H1 (cell line): ENCODE results near the gene PODN. TPM values are rescaled to one million over a fixed set of nuclear protein-coding genes. Genes with fewer than 3 reads are reported as not detected.

Experiments
- CTCF ChIA-PET: fragments of 300-600 bp; sonication (Branson Sonifier 250); formaldehyde crosslinking; loops from one replicate; lab custom pipeline; 2021; ENCODE audit not compliant: partially characterized antibody; lab: Charles Lee
- POLR2A ChIA-PET: fragments of 300-600 bp; sonication (Branson Sonifier 250); formaldehyde crosslinking; loops from one replicate; lab custom pipeline; 2021; ENCODE audit warnings: inconsistent platforms; ENCODE audit not compliant: partially characterized antibody; lab: Charles Lee
- DNase-seq, 2 experiments: peaks; one replicate each; pipeline versions ENCODE4 v3.0.0 to v3.0.0-alpha.2; 2010 to 2022; ENCODE audit warnings: low spot score in 2 of 2, low read depth in 1 of 2, mixed read lengths in 1 of 2
- FAIRE-seq: peaks from 2 replicates; lab custom pipeline; 2011; peaks lifted over from hg19 to GRCh38; lab: Jason Lieb, UNC
- H2AFZ ChIP-seq: 2 replicates; pipeline ENCODE4 v1.8.1; 2012; ENCODE audit warnings: low read length, inconsistent platforms
- H2AK5ac ChIP-seq: 2 replicates; pipeline ENCODE4 v1.6.1; 2013; ENCODE audit warnings: low read depth, low read length
- H2BK120ac ChIP-seq: replicated peaks from 2 replicates; pipeline ENCODE3; 2013; ENCODE audit warnings: low read depth, low read length, inconsistent platforms
- H2BK12ac ChIP-seq: 2 replicates; pipeline ENCODE4 v1.6.1; 2013; ENCODE audit warnings: low read depth, low read length
- H2BK15ac ChIP-seq: 2 replicates; pipeline ENCODE4 v1.6.1; 2013; ENCODE audit warnings: low read length
- H2BK20ac ChIP-seq: 2 replicates; pipeline ENCODE4 v1.6.1; 2013; ENCODE audit warnings: low read length
- H2BK5ac ChIP-seq: 2 replicates; pipeline ENCODE4 v1.6.1; 2013; ENCODE audit warnings: low read depth, low read length
- H3K14ac ChIP-seq: 2 replicates; pipeline ENCODE4 v1.6.1; 2013; ENCODE audit warnings: inconsistent platforms; ENCODE audit not compliant: insufficient read length
- H3K18ac ChIP-seq: 2 replicates; pipeline ENCODE4 v1.6.1; 2013; ENCODE audit warnings: low read length; ENCODE audit errors: extremely low read depth
- H3K23ac ChIP-seq: 2 replicates; pipeline ENCODE4 v1.6.1; 2013; ENCODE audit warnings: inconsistent platforms; ENCODE audit not compliant: insufficient read length
- H3K23me2 ChIP-seq: 2 replicates; pipeline ENCODE4 v1.6.1; 2013; ENCODE audit warnings: low read depth, low read length
- H3K27ac ChIP-seq: 2 replicates; pipeline ENCODE4 v1.6.1; 2011; ENCODE audit warnings: low read depth, low read length, inconsistent platforms
- H3K27me3 ChIP-seq, 4 experiments: replicated peaks in 1 of 4; 1 replicate in 1 of 4; 2 replicates in 3 of 4; pipeline versions ENCODE4 v1.6.1 to v1.8.1; 2011 to 2013; ENCODE audit warnings: low read length in 3 of 4, mild to moderate bottlenecking in 3 of 4, inconsistent platforms in 2 of 4, mixed read lengths in 2 of 4, moderate library complexity in 1 of 4; ENCODE audit not compliant: control insufficient read depth in 3 of 4, insufficient read depth in 3 of 4; ENCODE audit errors: extremely low read depth in 1 of 4
- H3K36me3 ChIP-seq, 4 experiments: 2 replicates each; pipeline versions ENCODE4 v1.6.1 to v1.8.1; 2011 to 2013; ENCODE audit warnings: mild to moderate bottlenecking in 4 of 4, low read length in 3 of 4, moderate library complexity in 2 of 4, control low read depth in 1 of 4, inconsistent platforms in 1 of 4; ENCODE audit not compliant: insufficient read depth in 4 of 4, control insufficient read depth in 2 of 4
- H3K4ac ChIP-seq: replicated peaks from 2 replicates; pipeline ENCODE3; 2013; ENCODE audit warnings: low read length, low read depth, mixed read lengths, inconsistent platforms; ENCODE audit not compliant: insufficient read length
- H3K4me1 ChIP-seq, 4 experiments: replicated peaks in 1 of 4; 1 replicate in 1 of 4; 2 replicates in 3 of 4; pipeline versions ENCODE4 v1.6.1 to v1.8.1; 2011 to 2013; ENCODE audit warnings: low read length in 3 of 4, inconsistent platforms in 2 of 4, mixed read lengths in 1 of 4; ENCODE audit not compliant: insufficient read depth in 4 of 4, control insufficient read depth in 3 of 4
- H3K4me2 ChIP-seq, 2 experiments: 2 replicates each; pipeline versions ENCODE4 v1.6.1 to v1.8.1; 2011 to 2013; ENCODE audit warnings: low read depth in 2 of 2, low read length in 2 of 2, control low read depth in 1 of 2, inconsistent platforms in 1 of 2, mild to moderate bottlenecking in 1 of 2; ENCODE audit not compliant: insufficient read depth in 1 of 2
- H3K4me3 ChIP-seq, 4 experiments: fragments of 200-600, 300-600 bp in 1 of 4; sonication (generic), shearing (Covaris generic), sonication (Bioruptor Twin) in 1 of 4; 2 replicates each; pipeline versions ENCODE4 v1.5.1 to v1.8.1; 2011 to 2016; ENCODE audit warnings: low read length in 4 of 4, low read depth in 3 of 4, control low read depth in 2 of 4, inconsistent platforms in 2 of 4, mild to moderate bottlenecking in 2 of 4, mixed read lengths in 1 of 4, moderate library complexity in 1 of 4; ENCODE audit not compliant: insufficient read depth in 2 of 4; ENCODE audit errors: extremely low read depth in 1 of 4
- H3K56ac ChIP-seq: replicated peaks from 2 replicates; pipeline ENCODE3; 2013; ENCODE audit warnings: low read depth, mild to moderate bottlenecking, mixed read lengths, low read length, inconsistent platforms; ENCODE audit not compliant: insufficient read length
- H3K79me1 ChIP-seq: 2 replicates; pipeline ENCODE4 v1.6.1; 2013; ENCODE audit warnings: low read depth, low read length, control low read depth
- H3K79me2 ChIP-seq, 2 experiments: 2 replicates each; pipeline versions ENCODE4 v1.6.1 to v1.8.1; 2012 to 2013; ENCODE audit warnings: low read length in 2 of 2, mild to moderate bottlenecking in 2 of 2, inconsistent platforms in 1 of 2; ENCODE audit not compliant: insufficient read depth in 2 of 2, control insufficient read depth in 1 of 2
- H3K9ac ChIP-seq, 4 experiments: replicated peaks in 1 of 4; 1 replicate in 1 of 4; 2 replicates in 3 of 4; pipeline versions ENCODE4 v1.6.1 to v1.8.1; 2011 to 2013; ENCODE audit warnings: low read depth in 3 of 4, low read length in 3 of 4, control low read depth in 2 of 4, mild to moderate bottlenecking in 2 of 4, moderate library complexity in 2 of 4, inconsistent platforms in 1 of 4; ENCODE audit errors: extremely low read depth in 1 of 4
- H3K9me3 ChIP-seq, 2 experiments: 2 replicates each; pipeline versions ENCODE4 v1.6.1 to v1.8.1; 2012 to 2013; ENCODE audit warnings: mild to moderate bottlenecking in 2 of 2, moderate library complexity in 2 of 2, control low read depth in 1 of 2, inconsistent platforms in 1 of 2, low read depth in 1 of 2, low read length in 1 of 2, mixed read lengths in 1 of 2; ENCODE audit not compliant: insufficient read depth in 2 of 2
- H4K20me1 ChIP-seq, 2 experiments: replicated peaks in 1 of 2; 2 replicates each; pipeline versions ENCODE3 to v1.8.1; 2011 to 2013; ENCODE audit warnings: inconsistent platforms in 2 of 2, low read length in 2 of 2, mild to moderate bottlenecking in 1 of 2; ENCODE audit not compliant: insufficient read depth in 2 of 2, control insufficient read depth in 1 of 2
- H4K5ac ChIP-seq: 2 replicates; pipeline ENCODE4 v1.6.1; 2013; ENCODE audit warnings: low read length, low read depth, mixed read lengths, inconsistent platforms; ENCODE audit not compliant: insufficient read length
- H4K8ac ChIP-seq: 2 replicates; pipeline ENCODE4 v1.8.0; 2013; ENCODE audit warnings: mild to moderate bottlenecking, moderate library complexity, low read length, inconsistent platforms; ENCODE audit not compliant: insufficient read depth; ENCODE audit errors: extremely low read depth
- H4K91ac ChIP-seq: replicated peaks from 2 replicates; pipeline ENCODE3; 2013; ENCODE audit warnings: low read length, mixed read lengths, inconsistent platforms; ENCODE audit not compliant: insufficient read length
- CREB1 ChIP-seq: IDR thresholded peaks from 2 replicates; pipeline ENCODE4 v1.6.1; 2012; ENCODE audit warnings: inconsistent platforms
- HDAC2 ChIP-seq, 2 experiments: fragments of 300-600 bp in 1 of 2; sonication (generic) in 1 of 2; IDR thresholded peaks; 2 replicates each; pipeline ENCODE4 v1.6.1; 2011 to 2012; ENCODE audit warnings: low read depth in 2 of 2, low read length in 2 of 2, mild to moderate bottlenecking in 2 of 2, moderate library complexity in 2 of 2, borderline replicate concordance in 1 of 2, inconsistent platforms in 1 of 2
- JUN ChIP-seq: IDR thresholded peaks from 2 replicates; pipeline ENCODE4 v1.6.1; 2011; ENCODE audit warnings: low read depth, mild to moderate bottlenecking, improper control_type of control experiment, low read length
- KDM4A ChIP-seq: IDR thresholded peaks from one replicate; pipeline ENCODE4 v1.7.1; 2012; ENCODE audit warnings: low read depth, mild to moderate bottlenecking, moderate library complexity, low read length, inconsistent platforms; ENCODE audit not compliant: severe bottlenecking
- RAD21 ChIP-seq, 2 experiments: IDR thresholded peaks in 1 of 2; conservative IDR thresholded peaks in 1 of 2; 2 replicates each; pipeline ENCODE4 v1.6.1; 2011; ENCODE audit warnings: low read depth in 2 of 2, low read length in 2 of 2, improper control_type of control experiment in 1 of 2, inconsistent platforms in 1 of 2, mild to moderate bottlenecking in 1 of 2, moderate library complexity in 1 of 2
- SIRT6 ChIP-seq: IDR thresholded peaks from one replicate; pipeline ENCODE4 v1.7.1; 2012; ENCODE audit warnings: low read length, inconsistent platforms
- WGBS, 2 experiments: shearing (Covaris generic) in 1 of 2; methylation state at CpG; one replicate each; pipeline versions ENCODE4 v1.1.6 to v1.1.7; 2013 to 2015; ENCODE audit warnings: low lambda C conversion rate in 2 of 2, mixed read lengths in 2 of 2, inconsistent platforms in 1 of 2, low coverage in 1 of 2, missing lambda C conversion rate in 1 of 2; ENCODE audit not compliant: insufficient replicate concordance in 2 of 2, insufficient coverage in 1 of 2, insufficient read length in 1 of 2; ENCODE audit errors: extremely low coverage in 1 of 2, missing lambda C conversion rate in 1 of 2; 5-methylcytosine and 5-hydroxymethylcytosine counted together
- polyA plus RNA-seq, 7 experiments: library from polyadenylated mRNA; depleted of rRNA in 3 of 7; stranded (reverse) in 5 of 7; unstranded in 2 of 7; fragments of >200 nt in 5 of 7; fragments of 200-250 nt in 2 of 7; gene quantifications; 1 replicate in 5 of 7; 2 replicates in 1 of 7; 4 replicates in 1 of 7; pipeline versions ENCODE4 v1.2.1 to v1.2.3, GENCODE V29; 2011 to 2013; ENCODE audit warnings: missing spikeins in 2 of 7, mixed read lengths in 2 of 7
- total RNA-seq: library from RNA; stranded (reverse); fragmentation: NEBNext Ultra II Directional; extraction: Animal tissue kit (Norgen Biotek cat#: 25700); gene quantifications from 2 replicates; pipeline ENCODE4 v1.2.1, GENCODE V29; 2021

PODN gene
- total and polyA plus RNA-seq, 2 of the 8 experiments (the other 6 are each of a cell fraction or from before 2014, with no cell fraction given), result 0.11 to 0.17 TPM

DNA sequence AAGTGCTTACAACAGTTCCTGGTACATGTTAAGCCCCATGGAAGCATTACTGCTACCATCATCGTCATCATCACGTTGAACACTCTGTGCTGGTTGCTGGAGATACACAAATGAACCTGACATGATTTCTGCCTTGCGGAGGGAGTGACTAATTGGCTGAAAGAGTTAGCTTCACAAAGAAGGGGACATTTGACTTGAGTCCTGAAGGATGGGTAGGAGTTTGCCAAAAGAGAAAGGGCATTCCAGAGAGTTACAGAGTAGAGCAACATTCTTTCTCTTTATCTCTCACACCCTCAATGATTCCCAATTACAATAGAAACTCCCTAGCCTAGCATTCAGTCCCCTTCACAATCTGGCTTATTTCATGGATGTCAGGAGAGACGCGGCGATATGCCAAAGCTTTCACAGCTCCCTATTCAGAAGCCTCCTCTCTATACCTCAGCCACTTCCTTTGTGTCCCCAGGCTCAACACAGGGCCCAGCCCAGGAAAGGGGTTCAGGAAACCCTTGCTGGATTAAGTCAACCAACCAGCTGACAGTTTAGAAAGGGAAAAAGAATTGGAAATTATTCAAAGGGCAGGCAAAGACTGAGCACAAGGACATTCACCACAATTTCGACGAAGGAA is 42.4 kb downstream of the PODN start:
- no peaks in the 10 kb centered on the region for H3K79me2 ChIP-seq
- no peak overlapping the region for H3K56ac ChIP-seq
- H2BK12ac ChIP-seq, result no peak overlapping the region
- no peaks in the 10 kb centered on the region; a peak in 1 of 8 replicates for H3K36me3 ChIP-seq
- H4K8ac ChIP-seq, result no peak overlapping the region
- H2BK5ac ChIP-seq, result no peak overlapping the region
- WGBS, 2 experiments, result 91% methylated on average over 8 of the region's 8 CpGs; no CpG with 5 or more reads in 1 of the 2 experiments
- no peak for TF ChIP-seq KDM4A
- no peak for TF ChIP-seq CREB1
- TF ChIP-seq HDAC2 (IDR thresholded peaks at IDR 0.05; ENCODE audit: borderline replicate concordance in 1 of 2, low read depth in 2 of 2, low read length in 2 of 2), result no peak
- no peak for TF ChIP-seq JUN
- no peak for TF ChIP-seq SIRT6
- TF ChIP-seq RAD21 (IDR thresholded peaks at IDR 0.05 in 1 of 2, conservative IDR thresholded peaks at IDR 0.05 in 1 of 2; ENCODE audit: low read depth in 2 of 2, low read length in 2 of 2), result no peak
- TF ChIP-seq, all 59 proteins: peak for 0
- H3K9ac ChIP-seq, result no peak overlapping the region
- no peak overlapping the region for H4K91ac ChIP-seq
- peaks cover 11% of the 10 kb centered on the region; the same call in 1 of the 2 replicates for H3K23me2 ChIP-seq
- H3K4ac ChIP-seq, result no peak overlapping the region
- FAIRE-seq (no peak), DNase-seq (no peak)
- H2BK15ac ChIP-seq, result no peak overlapping the region
- H2BK20ac ChIP-seq, result no peak overlapping the region
- H3K27me3 ChIP-seq, result peaks cover 0 to under 1% (median 0%) of the 10 kb centered on the region in 4 experiments; a peak in 1 of 7 replicates
- H3K14ac ChIP-seq, result no peak overlapping the region
- ChIA-PET CTCF (interaction anchor here (1.6 to 1.9 kb wide), 2 partner anchors 21 to 26 kb away, joined by 3 to 4 read pairs; no protein-coding TSS in a partner anchor), POLR2A (no interaction called here)
- H3K4me1 ChIP-seq, result peaks cover 0 to 2% (median 0%) of the 10 kb centered on the region in 4 experiments; a peak in 1 of 7 replicates
- H3K23ac ChIP-seq, result no peak overlapping the region
- no peak overlapping the region for H2AFZ ChIP-seq
- H4K20me1 ChIP-seq, result peaks cover 0 to 1% of the 10 kb centered on the region in 2 experiments
- H3K9me3 ChIP-seq, result peaks cover 5 to 12% of the 10 kb centered on the region in 2 experiments; a peak in 2 of 4 replicates
- H3K79me1 ChIP-seq, result no peaks in the 10 kb centered on the region
- no peak overlapping the region for H3K27ac ChIP-seq
- no peak overlapping the region for H4K5ac ChIP-seq
- H3K4me3 ChIP-seq, result no peak overlapping the region
- H3K4me2 ChIP-seq, result no peak overlapping the region
- no peak overlapping the region for H2AK5ac ChIP-seq
- H3K18ac ChIP-seq, result no peak overlapping the region
- H2BK120ac ChIP-seq, result no peak overlapping the region
